ENCODE results near the gene THRB. TPM values are rescaled to one million over a fixed set of nuclear protein-coding genes. Genes with fewer than 3 reads are reported as not detected.

The THRB gene
- total RNA-seq, 4 donors from 2014 or later: 19.8 to 25.8 (median 23.4) TPM

DNA sequence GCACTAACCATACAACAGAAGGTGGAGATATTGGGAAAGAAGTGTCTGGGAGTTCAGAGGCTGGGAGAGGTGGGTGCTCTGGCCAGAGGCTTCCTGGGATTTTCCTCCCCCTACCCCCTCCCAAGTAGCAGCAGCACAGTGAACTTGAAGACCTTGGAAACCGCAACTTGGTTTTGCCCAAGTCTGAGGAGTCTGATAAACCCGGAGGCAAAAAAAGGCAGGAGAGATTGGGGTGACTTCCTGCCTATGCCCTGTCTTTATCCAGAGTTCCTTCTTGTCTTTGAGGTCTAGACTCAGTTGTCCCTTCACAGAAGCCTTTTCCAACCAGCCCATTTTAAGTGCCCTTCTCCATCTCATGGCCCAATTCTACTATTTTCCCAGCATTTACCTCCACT lies 25.4 kb upstream of the THRB start:
- intact Hi-C loops (cut with DNase I; ENCODE audit: low total_unique reads): no loop called here
- TF ChIP-seq, protein P1, sequence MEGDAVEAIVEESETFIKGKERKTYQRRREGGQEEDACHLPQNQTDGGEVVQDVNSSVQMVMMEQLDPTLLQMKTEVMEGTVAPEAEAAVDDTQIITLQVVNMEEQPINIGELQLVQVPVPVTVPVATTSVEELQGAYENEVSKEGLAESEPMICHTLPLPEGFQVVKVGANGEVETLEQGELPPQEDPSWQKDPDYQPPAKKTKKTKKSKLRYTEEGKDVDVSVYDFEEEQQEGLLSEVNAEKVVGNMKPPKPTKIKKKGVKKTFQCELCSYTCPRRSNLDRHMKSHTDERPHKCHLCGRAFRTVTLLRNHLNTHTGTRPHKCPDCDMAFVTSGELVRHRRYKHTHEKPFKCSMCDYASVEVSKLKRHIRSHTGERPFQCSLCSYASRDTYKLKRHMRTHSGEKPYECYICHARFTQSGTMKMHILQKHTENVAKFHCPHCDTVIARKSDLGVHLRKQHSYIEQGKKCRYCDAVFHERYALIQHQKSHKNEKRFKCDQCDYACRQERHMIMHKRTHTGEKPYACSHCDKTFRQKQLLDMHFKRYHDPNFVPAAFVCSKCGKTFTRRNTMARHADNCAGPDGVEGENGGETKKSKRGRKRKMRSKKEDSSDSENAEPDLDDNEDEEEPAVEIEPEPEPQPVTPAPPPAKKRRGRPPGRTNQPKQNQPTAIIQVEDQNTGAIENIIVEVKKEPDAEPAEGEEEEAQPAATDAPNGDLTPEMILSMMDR (IDR thresholded peaks at IDR 0.05): no peak
- no peak for TF ChIP-seq POLR2A (IDR thresholded peaks at IDR 0.05)
- no peak for DNase-seq (ENCODE audit: low spot score in 2 of 2)
- WGBS, 2 donors: 79 to 89% methylated on average over 2 of the region's 2 CpGs
- no peak overlapping the region for H3K4me3 ChIP-seq (ENCODE audit: low read depth, poor library complexity, severe bottlenecking)

DNA sequence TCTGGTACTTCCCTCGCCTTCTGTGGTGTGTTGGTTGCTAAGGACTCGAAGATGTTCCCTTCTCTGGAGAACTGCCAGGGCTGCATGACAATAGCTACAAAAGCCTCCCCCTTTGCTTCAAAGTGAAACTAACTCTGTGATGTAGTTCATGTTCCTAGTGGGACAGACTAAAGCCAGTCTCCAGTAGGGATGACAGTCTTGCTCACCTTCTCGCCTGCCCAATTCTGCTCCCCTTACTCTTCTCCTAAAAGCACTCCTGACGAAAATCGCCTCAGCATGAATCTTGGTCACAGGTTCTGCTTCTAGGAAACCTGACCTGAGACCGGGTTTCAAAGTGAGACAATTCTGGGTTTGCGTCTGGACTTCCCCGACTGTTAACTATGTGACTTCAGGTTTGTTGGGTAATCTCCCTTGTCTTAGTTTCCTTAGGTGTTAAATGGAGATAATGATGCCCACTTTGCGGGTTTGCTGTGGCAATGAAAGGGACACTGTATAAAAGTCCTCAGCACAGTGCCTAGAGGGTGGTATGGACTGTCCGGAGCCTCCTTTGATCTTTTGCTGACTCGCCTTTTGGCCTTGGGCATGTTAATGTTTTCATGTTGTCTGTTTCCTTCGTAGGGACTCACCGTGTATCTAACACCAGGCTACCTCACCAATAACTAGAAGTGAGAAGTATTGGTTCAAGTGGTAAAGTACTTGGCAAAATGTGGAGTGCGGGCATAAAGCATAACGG lies 24.9 kb upstream of the THRB start:
- H3K4me3 ChIP-seq (ENCODE audit: low read depth, poor library complexity, severe bottlenecking): no peak overlapping the region
- DNase-seq (ENCODE audit: low spot score in 2 of 2): no peak
- intact Hi-C loops (cut with DNase I; ENCODE audit: low total_unique reads): no loop called here
- WGBS, 2 donors: 77 to 79% methylated on average over 15 of the region's 15 CpGs
- TF ChIP-seq POLR2A (IDR thresholded peaks at IDR 0.05): no peak
- TF ChIP-seq, protein P1 (IDR thresholded peaks at IDR 0.05): no peak

DNA sequence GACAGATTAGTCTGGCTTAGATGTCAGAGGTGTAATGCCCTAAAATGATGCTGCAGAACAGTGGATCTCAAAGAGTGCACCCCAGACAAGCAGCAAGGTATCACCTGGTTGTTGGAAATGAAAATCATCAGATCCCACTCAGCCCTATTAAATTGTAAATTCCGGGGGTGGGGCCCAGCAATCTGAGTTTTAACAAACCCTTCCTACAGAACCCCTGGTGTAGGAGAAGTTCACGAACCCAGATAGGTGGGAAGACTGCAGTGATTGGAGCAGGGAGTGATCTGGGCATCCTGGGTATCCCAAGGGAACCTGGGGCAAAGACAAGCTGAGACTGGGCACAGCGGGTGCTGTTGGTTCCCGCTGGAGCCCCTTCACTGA lies 24.3 kb upstream of the THRB start:
- TF ChIP-seq POLR2A (IDR thresholded peaks at IDR 0.05): no peak
- TF ChIP-seq, protein P1 (IDR thresholded peaks at IDR 0.05): no peak
- H3K4me3 ChIP-seq (ENCODE audit: low read depth, poor library complexity, severe bottlenecking): no peak overlapping the region
- intact Hi-C loops (cut with DNase I; ENCODE audit: low total_unique reads): no loop called here
- 76 to 90% methylated on average over 4 of the region's 4 CpGs for WGBS, 2 donors
- no peak for DNase-seq (ENCODE audit: low spot score in 2 of 2)

DNA sequence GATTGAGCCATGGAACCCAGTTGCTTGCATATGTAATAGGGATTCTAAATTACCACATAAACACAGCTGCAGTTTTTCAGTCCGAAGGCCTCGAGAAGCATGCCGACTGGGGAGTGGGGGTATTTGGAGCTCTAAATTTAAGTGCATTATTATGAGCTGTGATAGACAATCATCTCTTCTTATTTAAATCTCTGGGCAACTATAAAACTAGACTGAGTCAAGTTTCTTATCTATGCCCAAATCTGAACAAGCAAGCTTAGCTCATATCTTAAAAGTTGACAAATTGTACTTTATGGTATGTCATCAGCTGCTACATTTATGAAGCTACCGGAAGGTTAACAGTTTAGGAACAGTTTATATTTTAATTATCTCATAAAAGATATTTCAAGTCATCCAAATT lies 19.5 kb upstream of the THRB start:
- WGBS, 2 donors: 87 to 88% methylated on average over 4 of the region's 4 CpGs
- no peak for DNase-seq (ENCODE audit: low spot score in 2 of 2)
- no peak overlapping the region for H3K4me3 ChIP-seq (ENCODE audit: low read depth, poor library complexity, severe bottlenecking)
- TF ChIP-seq, protein P1 (IDR thresholded peaks at IDR 0.05): no peak
- TF ChIP-seq POLR2A (IDR thresholded peaks at IDR 0.05): no peak
- intact Hi-C loops (cut with DNase I; ENCODE audit: low total_unique reads): no loop called here

DNA sequence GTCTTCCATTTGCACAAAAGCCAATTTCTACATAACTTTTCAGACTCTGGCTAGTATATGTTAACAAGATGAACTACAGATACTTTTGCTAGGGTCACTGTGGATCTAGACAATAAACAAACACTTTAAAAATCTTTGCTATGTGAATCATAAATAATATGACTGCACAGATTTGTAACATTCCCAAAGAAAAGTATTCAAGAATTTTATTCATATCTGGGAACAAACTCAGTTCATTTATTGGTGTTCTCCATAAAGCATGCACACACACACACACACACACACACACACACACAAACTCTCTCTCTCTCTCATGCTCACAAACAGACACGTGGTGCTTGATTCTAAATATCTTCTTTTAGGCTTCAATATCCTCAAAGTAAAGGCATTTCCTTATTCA lies 18.8 kb upstream of the THRB start:
- intact Hi-C loops (cut with DNase I; ENCODE audit: low total_unique reads): no loop called here
- TF ChIP-seq POLR2A (IDR thresholded peaks at IDR 0.05): no peak
- TF ChIP-seq, protein P1 (IDR thresholded peaks at IDR 0.05): no peak
- H3K4me3 ChIP-seq (ENCODE audit: low read depth, poor library complexity, severe bottlenecking): no peak overlapping the region
- 60 to 66% methylated on average over 1 of the region's 1 CpG for WGBS, 2 donors
- DNase-seq (ENCODE audit: low spot score in 2 of 2): no peak
